Liver (tissue), 9 donors: ENCODE results near the gene ENKD1. TPM values are rescaled to one million over a fixed set of nuclear protein-coding genes. Genes with fewer than 3 reads are reported as not detected.

Experiments
- DNase-seq: peaks from one replicate; pipeline ENCODE4 v3.0.0-alpha.2; 2017; ENCODE audit warnings: low spot score
- H3K27ac ChIP-seq, 2 donors: one replicate each; pipeline ENCODE4 v1.7.0; 2013; ENCODE audit warnings: inconsistent platforms in 2 of 2, low read length in 2 of 2, control low read depth in 1 of 2, low read depth in 1 of 2, mild to moderate bottlenecking in 1 of 2
- H3K27me3 ChIP-seq, 4 donors: one replicate each; pipeline versions ENCODE4 v1.6.1 to v1.7.0; 2013; ENCODE audit warnings: low read length in 3 of 4, inconsistent platforms in 1 of 4, mild to moderate bottlenecking in 1 of 4, moderate library complexity in 1 of 4; ENCODE audit not compliant: control insufficient read depth in 4 of 4, insufficient read depth in 4 of 4
- H3K36me3 ChIP-seq, 4 donors: one replicate each; pipeline versions ENCODE4 v1.6.1 to v1.7.0; 2013; ENCODE audit warnings: low read length in 3 of 4, mild to moderate bottlenecking in 3 of 4, low read depth in 1 of 4, moderate library complexity in 1 of 4; ENCODE audit not compliant: control insufficient read depth in 4 of 4, insufficient read depth in 3 of 4
- H3K4me1 ChIP-seq, 4 donors: one replicate each; pipeline versions ENCODE4 v1.6.1 to v1.7.0; 2013; ENCODE audit warnings: low read length in 3 of 4, mild to moderate bottlenecking in 3 of 4, moderate library complexity in 1 of 4; ENCODE audit not compliant: control insufficient read depth in 4 of 4, insufficient read depth in 4 of 4
- H3K4me3 ChIP-seq, 3 donors: one replicate each; pipeline versions ENCODE4 v1.6.1 to v1.7.0; 2013; ENCODE audit warnings: low read length in 3 of 3, control low read depth in 1 of 3, low read depth in 1 of 3, mild to moderate bottlenecking in 1 of 3
- H3K9ac ChIP-seq, 2 donors: one replicate each; pipeline ENCODE4 v1.7.0; 2013; ENCODE audit warnings: low read length in 2 of 2, mild to moderate bottlenecking in 2 of 2, moderate library complexity in 2 of 2, control low read depth in 1 of 2, low read depth in 1 of 2
- H3K9me3 ChIP-seq, 4 donors: one replicate each; pipeline versions ENCODE4 v1.6.1 to v1.7.0; 2013; ENCODE audit warnings: low read length in 3 of 4; ENCODE audit not compliant: control insufficient read depth in 4 of 4
- CTCF ChIP-seq: fragments of 150-350 bp; IDR thresholded peaks from 2 replicates; pipeline ENCODE4 v1.5.1; 2017; ENCODE audit warnings: improper control_type of control experiment, low read depth, low read length; ENCODE audit not compliant: missing input control
- EGR1 ChIP-seq, 2 donors: IDR thresholded peaks; 2 replicates each; pipeline ENCODE4 v1.6.1; 2016 to 2018; ENCODE audit warnings: antibody characterized with exemption in 2 of 2, low read depth in 2 of 2
- FOXA1 ChIP-seq: IDR thresholded peaks from 2 replicates; pipeline ENCODE4 v1.6.1; 2016; ENCODE audit warnings: antibody characterized with exemption
- FOXA2 ChIP-seq: IDR thresholded peaks from 2 replicates; pipeline ENCODE4 v1.6.1; 2016; ENCODE audit warnings: antibody characterized with exemption
- GABPA ChIP-seq, 2 donors: IDR thresholded peaks in 1 of 2; conservative IDR thresholded peaks in 1 of 2; 2 replicates each; pipeline ENCODE4 v1.6.1; 2016; ENCODE audit warnings: antibody characterized with exemption in 2 of 2, mild to moderate bottlenecking in 1 of 2, moderate library complexity in 1 of 2
- HNF4A ChIP-seq, 2 donors: conservative IDR thresholded peaks; 2 replicates each; pipeline ENCODE4 v1.6.1; 2016; ENCODE audit warnings: antibody characterized with exemption in 2 of 2, mild to moderate bottlenecking in 2 of 2
- HNF4G ChIP-seq: IDR thresholded peaks from 2 replicates; pipeline ENCODE4 v1.6.1; 2016; ENCODE audit warnings: antibody characterized with exemption
- JUND ChIP-seq, 2 donors: IDR thresholded peaks; 2 replicates each; pipeline ENCODE4 v1.6.1; 2016; ENCODE audit warnings: antibody characterized with exemption in 2 of 2
- NR2F2 ChIP-seq: IDR thresholded peaks from 2 replicates; pipeline ENCODE4 v1.6.1; 2016; ENCODE audit warnings: antibody characterized with exemption
- RAD21 ChIP-seq, 2 donors: IDR thresholded peaks; 2 replicates each; pipeline ENCODE4 v1.6.1; 2016; ENCODE audit warnings: antibody characterized with exemption in 2 of 2, mild to moderate bottlenecking in 2 of 2
- REST ChIP-seq: IDR thresholded peaks from 2 replicates; pipeline ENCODE4 v1.6.1; 2016; ENCODE audit warnings: antibody characterized with exemption, mild to moderate bottlenecking
- RXRA ChIP-seq, 2 donors: IDR thresholded peaks; 2 replicates each; pipeline ENCODE4 v1.6.1; 2017 to 2018; ENCODE audit warnings: antibody characterized with exemption in 2 of 2, mild to moderate bottlenecking in 1 of 2
- SP1 ChIP-seq: IDR thresholded peaks from 2 replicates; pipeline ENCODE4 v1.6.1; 2018; ENCODE audit warnings: antibody characterized with exemption, mild to moderate bottlenecking
- TAF1 ChIP-seq: conservative IDR thresholded peaks from 2 replicates; pipeline ENCODE4 v1.6.1; 2016; ENCODE audit warnings: antibody characterized with exemption, mild to moderate bottlenecking
- YY1 ChIP-seq: IDR thresholded peaks from 2 replicates; pipeline ENCODE4 v1.6.1; 2016; ENCODE audit warnings: antibody characterized with exemption, mild to moderate bottlenecking
- ZBTB33 ChIP-seq: IDR thresholded peaks from 2 replicates; pipeline ENCODE4 v1.6.1; 2016; ENCODE audit warnings: antibody characterized with exemption
- WGBS: extraction: QIAGEN DNeasy Blood & Tissue Kit; methylation state at CpG from one replicate; pipeline ENCODE4 v1.1.7; 2013; 5-methylcytosine and 5-hydroxymethylcytosine counted together
- polyA plus RNA-seq, 2 donors: library from polyadenylated mRNA; stranded (reverse) in 1 of 2; unstranded in 1 of 2; fragments of 200-250 nt in 1 of 2; fragments of >200 nt in 1 of 2; fragmentation: Nextera tagmentation in 1 of 2; extraction: Ambion mirVana in 1 of 2; gene quantifications; one replicate each; pipeline versions ENCODE4 v1.2.1 to v1.2.3, GENCODE V29; 2013 to 2015
- total RNA-seq, 2 donors: library from RNA; depleted of rRNA; stranded (reverse); fragments of >200 nt; gene quantifications; one replicate each; pipeline ENCODE4 v1.2.3, GENCODE V29; 2014
- TF ChIP-seq, protein P1 (sequence below): IDR thresholded peaks from 2 replicates; pipeline ENCODE4 v1.6.1; 2016; ENCODE audit warnings: antibody characterized with exemption
- TF ChIP-seq, protein P2 (sequence below): IDR thresholded peaks from 2 replicates; pipeline ENCODE4 v1.6.1; 2016; ENCODE audit warnings: antibody characterized with exemption
- donor health status: healthy.
- donor health status: healthy.
- donor health status: healthy.
- donor health status: healthy.
- donor health status: healthy.

Gene ENKD1
- total and polyA plus RNA-seq, 4 donors, result 2.6 to 7.8 (median 4.7) TPM

- H3K4me1 ChIP-seq, result peaks cover 4 to 46% (median 29%) of the 10 kb centered on the region in 4 donors
- H3K9ac ChIP-seq, result no peak overlapping the region
- WGBS, result 75% methylated on average over 1 of the region's 1 CpG
- TF ChIP-seq NR2F2, result no peak
- TF ChIP-seq ZBTB33, result no peak
- no peak for TF ChIP-seq TAF1
- TF ChIP-seq SP1, result no peak
- no peak for TF ChIP-seq FOXA2
- TF ChIP-seq GABPA (IDR thresholded peaks at IDR 0.05 in 1 of 2, conservative IDR thresholded peaks at IDR 0.05 in 1 of 2), result no peak
- TF ChIP-seq, protein P1, sequence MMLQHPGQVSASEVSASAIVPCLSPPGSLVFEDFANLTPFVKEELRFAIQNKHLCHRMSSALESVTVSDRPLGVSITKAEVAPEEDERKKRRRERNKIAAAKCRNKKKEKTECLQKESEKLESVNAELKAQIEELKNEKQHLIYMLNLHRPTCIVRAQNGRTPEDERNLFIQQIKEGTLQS, result no peak
- TF ChIP-seq, protein P2, sequence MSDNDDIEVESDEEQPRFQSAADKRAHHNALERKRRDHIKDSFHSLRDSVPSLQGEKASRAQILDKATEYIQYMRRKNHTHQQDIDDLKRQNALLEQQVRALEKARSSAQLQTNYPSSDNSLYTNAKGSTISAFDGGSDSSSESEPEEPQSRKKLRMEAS, result no peak
- TF ChIP-seq RAD21 (IDR thresholded peaks at IDR 0.05), result no peak
- no peak for TF ChIP-seq RXRA (IDR thresholded peaks at IDR 0.05)
- TF ChIP-seq FOXA1, result no peak
- TF ChIP-seq EGR1 (IDR thresholded peaks at IDR 0.05; ENCODE audit: low read depth in 2 of 2), result no peak
- no peak for TF ChIP-seq JUND (IDR thresholded peaks at IDR 0.05)
- TF ChIP-seq HNF4A (conservative IDR thresholded peaks at IDR 0.05), result no peak
- no peaks in the 10 kb centered on the region for H3K27me3 ChIP-seq
- no peaks in the 10 kb centered on the region for H3K9me3 ChIP-seq
- no peak for DNase-seq
- H3K36me3 ChIP-seq, result peaks cover 0 to 4% (median 0%) of the 10 kb centered on the region in 4 donors
- no peak overlapping the region for H3K27ac ChIP-seq
- H3K4me3 ChIP-seq, result no peak overlapping the region
Measured at GRCh38 chr16:67714522-67714921, 48.0 kb upstream of the ENKD1 start.

- Histone ChIP-seq H3K4me3 (no peak overlapping the region), H3K9ac (no peak overlapping the region), H3K27ac (no peak overlapping the region), H3K27me3 (no peaks in the 10 kb centered on the region), H3K36me3 (peaks cover 0 to 4% (median 0%) of the 10 kb centered on the region in 4 donors), H3K4me1 (peaks cover 5 to 52% (median 32%) of the 10 kb centered on the region in 4 donors), H3K9me3 (no peaks in the 10 kb centered on the region)
- WGBS, result 55% methylated on average over 5 of the region's 5 CpGs
- no peak for TF ChIP-seq YY1
- no peak for TF ChIP-seq SP1
- TF ChIP-seq CTCF, result no peak
- no peak for TF ChIP-seq RXRA (IDR thresholded peaks at IDR 0.05)
- TF ChIP-seq, protein P2, result no peak
- TF ChIP-seq JUND (IDR thresholded peaks at IDR 0.05), result no peak
- TF ChIP-seq NR2F2, result no peak
- TF ChIP-seq RAD21 (IDR thresholded peaks at IDR 0.05), result no peak
- TF ChIP-seq GABPA (IDR thresholded peaks at IDR 0.05 in 1 of 2, conservative IDR thresholded peaks at IDR 0.05 in 1 of 2), result no peak
- TF ChIP-seq, protein P1, result no peak
- no peak for TF ChIP-seq HNF4G
- TF ChIP-seq TAF1, result no peak
- no peak for TF ChIP-seq REST
- TF ChIP-seq FOXA2, result no peak
- no peak for TF ChIP-seq HNF4A (conservative IDR thresholded peaks at IDR 0.05)
- no peak for TF ChIP-seq ZBTB33
- no peak for TF ChIP-seq EGR1 (IDR thresholded peaks at IDR 0.05; ENCODE audit: low read depth in 2 of 2)
- TF ChIP-seq FOXA1, result no peak
- DNase-seq, result no peak
Measured at GRCh38 chr16:67713647-67714273, 47.2 kb upstream of the ENKD1 start.
